Activated CD8-positive, alpha-beta memory T cell treated with anti-CD3 and anti-CD28 coated beads, Interleukin-2, amount 50 U/mL, for 1 hour (primary cell): ENCODE data around the gene HAUS3.
"Not testable (repeated sequence)": the region's sequence is repeated elsewhere in the genome, so short reads cannot be mapped to it uniquely, and the experiment has no call there.

Experiments
- DNase-seq: peaks from one replicate; pipeline ENCODE4 v3.0.0-alpha.2; 2020; ENCODE audit errors: extremely low read depth

HAUS3 gene

DNA sequence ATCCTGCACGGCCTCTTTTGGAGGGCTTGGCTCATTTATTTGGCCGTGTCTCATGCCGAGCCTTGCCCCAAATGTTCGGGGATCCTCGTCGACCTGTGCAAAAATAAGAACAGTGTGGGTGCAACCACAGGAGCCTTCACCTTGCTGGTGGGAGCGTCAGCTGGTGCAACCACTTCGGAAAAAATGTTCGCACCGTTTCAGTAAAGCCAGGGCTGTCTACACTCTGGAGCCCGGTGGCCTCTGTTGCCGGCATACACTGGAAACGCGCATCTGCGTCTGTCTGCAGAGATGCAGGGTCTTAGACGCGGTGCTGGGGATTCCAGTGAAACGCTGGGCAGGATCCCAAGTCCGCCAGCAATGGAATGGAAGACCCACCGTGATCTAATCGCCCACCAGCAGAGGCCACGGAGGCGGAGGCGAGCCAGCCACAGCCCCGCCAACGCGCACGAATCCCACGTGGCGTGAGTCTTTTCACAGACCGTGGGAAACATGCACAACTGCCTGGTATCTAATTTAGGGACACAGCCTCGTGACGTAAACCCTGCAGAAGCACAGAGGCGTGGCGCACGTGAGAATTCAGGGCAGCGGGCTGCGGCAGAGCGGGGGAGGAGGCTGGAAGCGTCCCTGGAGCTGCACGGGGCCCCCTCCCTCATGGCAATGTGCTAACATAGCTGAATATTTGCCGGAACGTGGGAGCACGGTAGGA, 33.8 kb upstream of the HAUS3 start:
- DNase-seq: no peak

DNA sequence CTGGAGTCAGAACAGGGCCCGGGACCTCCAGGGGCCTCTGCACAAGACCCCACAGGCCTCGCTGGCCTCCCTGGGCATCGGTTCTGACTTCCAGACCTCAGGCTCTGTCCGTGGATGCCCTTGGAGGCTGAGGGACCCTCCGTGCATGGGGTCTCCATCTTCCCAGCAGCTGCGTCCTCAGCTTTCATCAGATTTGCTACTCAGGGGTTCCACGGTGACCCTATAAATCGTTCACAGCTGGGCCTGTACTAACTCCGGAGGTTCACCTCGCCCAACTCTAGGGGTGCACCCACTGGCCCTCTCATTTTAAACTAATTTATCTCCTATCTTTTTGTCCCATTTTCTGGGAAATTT, 33.1 kb upstream of the HAUS3 start:
- not testable (repeated sequence) for DNase-seq

DNA sequence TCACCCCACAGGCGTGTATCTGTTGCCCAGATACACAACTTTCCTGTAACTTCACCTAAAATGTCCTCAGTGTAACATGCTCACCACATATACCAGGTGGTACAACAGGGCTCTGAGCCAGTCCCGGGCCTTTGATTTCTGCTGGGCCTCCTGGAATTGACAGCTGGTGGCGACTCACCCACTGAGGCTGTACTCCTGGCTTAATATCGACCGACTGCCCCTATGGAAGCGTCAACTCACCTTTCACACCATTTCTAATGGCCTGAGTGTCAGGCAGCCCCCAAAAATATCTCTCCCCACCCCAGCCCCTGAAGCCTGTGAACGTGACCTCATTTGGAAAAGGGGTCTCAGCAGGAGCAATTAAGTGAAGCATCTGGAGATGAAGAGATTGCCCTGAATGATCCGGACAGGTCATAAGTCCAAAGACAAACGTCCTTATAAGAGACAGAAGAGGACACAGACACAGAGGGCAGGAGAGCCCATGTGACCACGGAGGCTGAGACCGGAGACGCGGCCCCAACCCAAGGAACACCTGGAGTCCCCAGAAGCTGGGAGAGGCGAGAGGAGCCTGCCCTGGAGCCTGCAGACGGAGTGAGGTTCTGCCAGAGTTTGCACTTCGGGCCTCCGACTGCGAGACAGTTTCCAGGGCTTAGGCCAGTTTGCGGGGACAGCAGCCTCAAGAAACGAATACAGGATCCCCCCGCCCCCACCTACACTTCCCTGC, 32.6 kb upstream of the HAUS3 start:
- no peak for DNase-seq

DNA sequence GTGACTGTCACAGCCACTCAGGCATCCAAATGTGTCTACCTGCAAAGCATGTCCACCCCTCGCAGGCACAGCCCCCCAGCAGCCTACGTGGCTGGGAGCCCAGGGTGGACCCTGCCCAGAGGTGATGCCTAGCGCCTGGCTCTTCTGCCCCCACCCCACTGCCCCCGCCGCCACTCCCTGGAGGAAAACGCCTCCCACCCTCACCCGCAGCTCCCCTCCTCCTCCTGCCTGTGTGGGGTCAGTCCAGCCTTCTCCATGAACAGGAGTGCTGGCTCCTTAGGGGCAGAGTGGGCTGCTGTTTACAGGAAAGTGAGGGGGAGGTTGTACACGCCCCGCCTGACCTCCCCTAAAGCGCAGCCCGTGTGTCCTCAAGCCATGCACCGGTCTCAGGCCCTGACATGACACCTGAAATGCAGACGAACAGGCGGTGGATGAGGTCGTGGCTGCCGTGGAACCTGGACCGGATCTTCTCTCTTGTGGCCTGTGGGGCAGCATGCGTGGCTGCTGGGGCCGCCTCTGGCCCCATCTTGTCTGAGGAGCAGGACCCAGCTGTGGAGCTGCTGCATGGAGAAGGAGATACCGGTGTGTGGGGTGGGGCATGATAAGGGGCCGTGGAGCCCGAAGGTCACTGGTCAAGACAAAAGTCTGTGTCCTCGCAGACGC, 31.9 kb upstream of the HAUS3 start:
- no peak for DNase-seq

DNA sequence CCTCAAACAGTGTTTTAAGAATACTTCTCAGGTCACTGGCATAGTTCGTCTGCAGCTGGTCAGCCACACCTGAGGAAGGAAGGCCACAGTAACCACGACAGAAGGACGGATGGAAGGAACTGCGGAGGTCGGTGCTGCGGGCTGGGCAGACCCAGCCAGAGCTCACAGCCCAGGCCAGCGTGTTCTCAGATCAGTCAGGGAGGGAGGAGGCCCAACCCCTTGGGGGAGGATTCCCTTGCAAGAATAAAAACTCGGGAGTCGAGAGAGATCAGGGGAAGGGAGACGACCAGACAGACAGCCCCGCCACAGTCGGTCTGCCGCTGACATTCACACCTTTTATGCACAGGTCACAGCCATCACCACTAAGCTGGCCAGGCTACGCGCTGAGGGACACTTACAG, 31.3 kb upstream of the HAUS3 start:
- no peak for DNase-seq

DNA sequence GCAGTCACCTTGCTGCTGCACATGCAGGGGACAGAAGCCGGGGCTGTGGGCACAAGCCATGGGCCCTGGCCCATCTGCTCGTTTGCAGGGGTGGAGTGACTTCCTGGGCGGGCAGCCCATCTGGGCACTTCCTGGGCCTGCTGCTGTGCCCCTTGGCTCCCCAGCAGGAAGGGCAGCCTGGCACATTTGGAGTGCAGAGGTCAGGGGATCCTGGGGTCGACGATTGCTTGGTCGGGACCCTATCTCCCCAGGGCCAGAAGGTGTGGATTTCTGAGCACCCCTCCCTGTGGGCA, 30.9 kb upstream of the HAUS3 start:
- DNase-seq: no peak

DNA sequence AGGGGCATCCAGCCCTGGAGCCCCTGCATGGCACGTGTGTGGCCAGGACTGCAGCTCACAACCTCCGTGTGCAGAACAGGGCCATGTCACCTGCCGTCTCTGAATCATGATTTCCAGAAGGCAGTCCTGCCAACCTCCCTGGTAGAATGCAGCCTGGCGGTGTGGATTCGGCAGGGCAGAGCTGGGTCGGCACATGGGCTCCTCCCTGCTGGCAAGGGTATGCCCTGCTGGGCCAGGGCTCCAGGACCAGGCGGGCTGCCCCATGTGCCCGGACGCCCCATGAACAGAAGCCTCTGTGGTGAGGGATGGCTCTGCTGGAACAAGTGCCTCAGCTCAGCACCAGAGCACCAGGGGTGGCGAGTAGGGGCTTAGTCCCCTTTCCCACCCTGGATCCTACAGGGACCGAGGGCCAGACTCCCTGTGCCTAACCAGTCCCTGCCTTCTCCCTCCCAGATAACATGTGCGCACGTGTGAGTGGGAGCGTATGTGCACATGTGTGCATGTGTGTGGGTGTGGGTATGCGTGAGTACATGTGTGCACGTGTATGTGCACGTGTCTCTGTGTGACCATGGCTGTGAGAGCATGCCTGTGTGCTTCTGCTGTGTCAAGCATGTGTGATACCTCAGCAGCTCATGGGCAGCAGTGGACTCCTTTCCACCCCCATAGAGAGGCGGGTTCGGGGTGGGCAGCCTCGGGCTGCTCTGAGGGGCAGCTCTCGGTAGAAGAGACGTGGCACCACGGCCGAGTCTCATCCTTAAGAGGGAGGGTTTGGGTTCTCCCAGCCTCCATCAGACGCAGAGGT, 30.3 kb upstream of the HAUS3 start:
- no peak for DNase-seq

DNA sequence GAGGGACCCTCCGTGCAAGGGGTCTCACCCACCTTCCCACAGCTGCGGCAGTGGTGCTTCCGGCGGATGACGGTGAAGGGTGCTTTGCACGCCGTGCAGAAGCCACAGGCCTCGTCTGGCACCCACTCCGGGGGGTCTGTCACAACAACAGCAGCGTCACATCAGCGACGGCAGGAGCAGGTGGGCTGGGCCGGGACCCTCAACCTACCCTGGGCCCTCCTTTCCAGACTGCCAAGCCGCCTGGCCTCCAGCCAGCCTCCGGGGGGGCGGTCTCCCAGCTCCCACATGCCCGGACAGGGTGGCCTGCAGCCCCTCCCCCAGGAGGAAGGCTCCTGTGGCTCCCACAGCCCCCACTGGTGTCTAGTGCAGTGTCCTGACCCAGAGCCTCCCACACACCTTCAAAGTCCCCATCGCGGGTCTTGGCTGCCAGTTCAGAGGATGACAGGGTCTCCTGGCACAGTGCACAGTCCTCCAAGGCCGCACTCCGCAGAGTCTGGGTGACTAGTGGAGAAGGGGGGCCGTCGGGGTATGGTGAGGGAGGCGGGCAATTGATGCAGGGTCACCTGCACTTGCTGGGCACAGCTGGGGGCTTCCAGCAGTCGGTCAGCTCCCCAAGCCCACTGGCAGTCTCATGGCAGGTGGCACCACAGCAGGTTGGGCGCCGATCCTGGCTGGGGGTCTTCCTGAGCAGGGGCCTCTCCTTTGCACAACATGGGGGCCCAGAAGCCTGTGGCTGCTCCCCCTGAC, 29.5 kb upstream of the HAUS3 start:
- no peak for DNase-seq

DNA sequence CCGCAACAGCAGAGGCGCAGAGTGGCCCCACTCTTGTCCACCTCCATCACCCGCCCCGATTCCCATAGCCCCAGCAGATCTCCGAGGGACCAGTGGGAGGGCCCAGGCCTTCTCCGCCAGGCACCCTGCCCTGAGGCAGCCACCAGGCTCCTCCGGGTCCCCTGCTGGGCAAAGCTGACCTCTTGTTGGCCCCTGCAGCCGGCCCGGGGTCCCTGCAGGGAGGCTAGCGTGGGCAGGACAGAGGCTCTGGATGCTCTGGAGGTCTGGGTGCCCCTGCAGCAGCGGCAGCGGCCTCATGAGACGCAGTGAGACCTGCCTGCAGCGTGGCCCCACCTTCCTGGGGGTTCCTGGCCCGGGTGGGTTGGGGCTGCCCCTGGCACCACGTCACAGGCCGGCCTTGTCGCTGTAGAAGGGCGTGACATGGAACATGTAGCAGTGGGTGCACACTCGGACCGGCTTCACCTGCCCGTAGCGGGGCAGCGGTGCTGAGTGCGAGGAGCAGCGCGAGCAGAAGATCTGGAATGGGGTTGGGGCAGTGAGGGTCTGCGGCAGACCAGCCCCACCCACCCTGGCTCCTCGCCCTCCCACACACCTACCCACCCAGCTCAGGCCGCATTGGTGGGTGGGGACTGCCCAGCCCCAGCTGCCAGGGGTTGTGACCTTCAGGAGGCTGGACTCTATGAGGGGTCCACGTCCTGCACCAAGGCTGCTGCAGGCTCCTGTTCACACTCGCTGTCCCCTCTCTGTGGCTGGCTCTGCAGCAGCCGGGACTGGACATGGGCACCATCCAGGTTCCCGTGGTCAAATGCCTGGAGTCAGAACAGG, 28.6 kb upstream of the HAUS3 start:
- DNase-seq: no peak

DNA sequence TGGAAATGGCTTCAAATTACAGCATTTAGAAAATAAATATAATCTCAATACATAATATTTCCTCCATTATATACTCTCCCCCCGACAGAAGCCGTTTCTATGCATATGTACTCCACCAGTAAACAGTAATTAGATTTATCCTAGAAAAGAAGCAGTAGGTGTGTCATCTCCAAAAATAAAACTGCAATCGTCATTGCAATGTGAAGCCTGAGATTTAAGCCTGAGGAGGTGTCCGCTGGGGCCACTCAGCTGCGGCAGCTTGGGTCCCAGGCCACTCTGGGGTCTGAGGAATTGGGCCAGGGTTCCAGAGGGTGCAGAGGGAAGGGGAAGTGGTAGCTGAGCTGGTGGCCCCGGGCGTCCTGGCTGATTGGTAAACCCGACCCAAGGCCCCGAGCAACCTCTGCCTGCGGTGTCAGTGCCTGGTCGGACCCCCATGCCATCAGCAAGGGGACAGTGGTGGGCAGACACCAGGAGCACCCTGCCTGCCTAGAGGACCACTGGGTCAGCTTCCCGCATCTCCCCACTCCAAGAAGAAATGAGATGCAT, 27.8 kb upstream of the HAUS3 start:
- DNase-seq: no peak

DNA sequence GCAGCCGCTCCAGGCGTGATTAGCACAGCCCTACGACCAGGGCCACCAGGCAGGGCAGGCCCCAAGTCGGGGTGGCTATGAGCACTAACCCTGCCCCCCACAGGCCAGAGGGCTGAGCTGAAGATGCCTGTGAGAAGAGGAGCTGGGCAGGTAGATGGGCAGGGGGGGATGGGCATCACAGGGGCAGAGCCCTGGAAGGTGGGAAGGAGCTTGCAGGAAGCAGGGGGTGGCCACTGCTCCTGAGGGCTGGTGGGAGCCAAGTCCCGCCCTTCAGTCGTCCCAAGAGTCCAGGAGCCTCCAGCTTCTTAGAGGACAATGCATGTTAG, 27.2 kb upstream of the HAUS3 start:
- no peak for DNase-seq

DNA sequence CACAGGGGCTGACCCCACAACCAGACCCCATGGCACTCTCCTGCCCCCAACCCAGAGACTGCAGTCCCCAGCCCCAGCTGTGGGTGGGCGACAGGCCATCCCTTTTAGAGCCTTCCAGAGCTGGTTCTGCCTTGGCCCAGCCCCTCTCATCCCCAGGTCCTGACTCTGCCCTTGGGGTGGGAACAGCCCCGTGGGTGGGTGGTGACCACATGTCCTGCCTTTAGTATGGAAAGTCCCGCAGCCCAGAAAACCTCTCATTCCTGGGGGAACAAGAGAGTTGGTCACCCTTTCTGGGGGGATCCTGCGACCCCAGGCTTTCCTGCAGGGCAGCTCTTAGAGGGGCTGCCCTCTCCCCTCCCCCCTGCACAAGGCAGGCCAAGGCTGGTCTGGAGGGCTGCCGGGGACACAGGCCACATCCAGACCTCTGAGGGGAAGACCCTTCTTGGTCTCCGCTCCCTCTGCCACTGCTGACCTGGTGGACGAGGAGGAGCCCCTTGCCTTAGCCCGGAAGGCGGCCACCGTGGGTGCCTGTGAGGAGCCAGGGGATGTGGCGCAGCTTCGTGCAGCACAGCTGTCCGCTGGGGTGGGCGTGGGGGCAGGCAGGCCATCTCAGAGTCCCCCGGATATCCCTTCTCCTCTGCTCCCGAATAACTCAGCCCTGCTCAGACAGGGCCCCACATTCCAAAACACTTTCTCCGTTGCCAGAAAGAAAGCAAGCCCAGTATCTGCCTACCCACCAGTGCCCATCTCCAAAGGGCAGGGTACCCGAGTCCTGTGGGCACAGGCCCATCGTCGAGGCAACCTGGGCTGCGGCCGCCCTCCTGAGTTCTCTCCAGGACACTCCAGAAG, 26.7 kb upstream of the HAUS3 start:
- DNase-seq: no peak

DNA sequence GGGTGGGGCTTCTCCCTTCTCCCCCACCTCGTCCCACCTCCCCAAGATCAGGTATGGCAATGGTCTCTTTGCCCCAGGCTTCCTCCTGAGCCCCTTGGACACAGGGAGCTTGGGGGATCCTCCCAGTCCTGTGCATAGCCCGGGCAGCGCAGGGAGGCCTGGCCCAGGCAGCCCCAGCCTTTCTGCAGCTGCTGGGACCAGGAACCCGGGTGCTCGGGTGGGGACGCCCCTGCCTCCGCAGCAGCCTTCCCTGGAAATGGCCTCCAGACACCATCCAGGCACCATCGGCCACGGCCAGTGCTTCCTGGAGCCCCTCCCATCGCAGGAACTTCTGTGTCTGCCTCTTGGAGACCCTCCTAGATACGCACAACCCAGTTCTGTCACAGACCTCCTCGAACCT, 25.9 kb upstream of the HAUS3 start:
- no peak for DNase-seq

DNA sequence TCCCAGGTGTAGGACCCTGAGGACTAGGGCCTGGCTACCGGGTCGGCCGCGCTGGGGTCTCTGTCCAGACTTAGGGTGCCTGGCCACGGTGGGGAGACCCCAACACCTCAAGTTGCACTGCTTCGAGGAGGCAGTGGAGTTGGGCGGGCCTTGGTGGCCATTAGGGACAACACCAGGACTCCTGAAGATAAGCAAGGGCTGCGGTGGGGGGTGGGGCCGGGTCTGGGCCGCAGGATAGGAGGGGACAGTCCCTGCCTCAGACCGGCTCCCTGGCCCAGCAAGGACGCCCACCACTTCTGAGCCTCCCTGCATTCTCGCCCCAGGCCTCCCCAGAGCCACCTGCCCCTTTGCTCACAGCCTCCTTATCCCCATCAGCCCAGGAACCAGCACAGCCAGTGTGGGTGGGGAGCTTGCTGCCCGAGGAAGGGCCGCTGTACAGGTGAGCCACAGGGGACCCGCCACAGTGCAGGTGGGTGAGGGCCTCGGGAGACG, 25.4 kb upstream of the HAUS3 start:
- DNase-seq: no peak

DNA sequence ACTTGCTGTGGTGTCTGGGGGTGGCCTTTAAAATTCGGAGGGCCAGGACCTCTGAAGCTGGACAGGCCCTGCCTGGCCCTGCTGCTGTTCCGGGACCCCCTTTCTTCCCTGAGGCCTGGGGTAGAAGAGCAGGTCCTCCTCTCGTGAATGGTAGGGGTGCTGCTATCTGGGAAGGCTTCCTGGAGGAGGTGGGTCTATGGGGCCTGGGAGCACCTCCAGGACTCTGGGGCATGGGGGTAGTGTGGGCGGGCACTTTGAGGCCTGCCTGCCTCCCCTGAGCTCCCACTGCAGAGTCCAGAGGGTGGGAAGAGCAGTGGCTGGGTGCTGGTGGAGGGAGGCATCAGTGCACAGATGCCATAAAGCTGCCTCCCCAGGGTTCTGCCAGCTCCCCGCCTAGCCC, 24.9 kb upstream of the HAUS3 start:
- DNase-seq: no peak

DNA sequence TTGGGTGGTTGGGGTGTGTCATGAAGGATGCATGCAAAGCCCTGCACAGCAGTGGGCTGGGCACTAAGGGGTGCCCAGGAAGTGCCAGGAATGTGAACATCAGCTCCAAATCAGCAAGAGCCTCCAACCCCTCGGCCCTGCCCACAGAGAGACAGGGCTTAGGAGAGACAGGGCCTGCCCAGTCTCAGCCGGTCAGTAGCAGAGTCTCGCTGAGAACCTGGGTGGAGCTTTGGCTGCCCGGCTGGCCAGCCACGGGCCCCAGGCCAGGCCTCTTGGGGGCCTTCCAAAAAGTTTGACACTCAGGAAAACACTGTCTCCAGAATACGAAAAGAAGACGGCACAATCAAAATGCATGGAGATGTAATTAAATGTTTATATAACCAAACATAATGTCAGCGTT, 24.3 kb upstream of the HAUS3 start:
- no peak for DNase-seq

DNA sequence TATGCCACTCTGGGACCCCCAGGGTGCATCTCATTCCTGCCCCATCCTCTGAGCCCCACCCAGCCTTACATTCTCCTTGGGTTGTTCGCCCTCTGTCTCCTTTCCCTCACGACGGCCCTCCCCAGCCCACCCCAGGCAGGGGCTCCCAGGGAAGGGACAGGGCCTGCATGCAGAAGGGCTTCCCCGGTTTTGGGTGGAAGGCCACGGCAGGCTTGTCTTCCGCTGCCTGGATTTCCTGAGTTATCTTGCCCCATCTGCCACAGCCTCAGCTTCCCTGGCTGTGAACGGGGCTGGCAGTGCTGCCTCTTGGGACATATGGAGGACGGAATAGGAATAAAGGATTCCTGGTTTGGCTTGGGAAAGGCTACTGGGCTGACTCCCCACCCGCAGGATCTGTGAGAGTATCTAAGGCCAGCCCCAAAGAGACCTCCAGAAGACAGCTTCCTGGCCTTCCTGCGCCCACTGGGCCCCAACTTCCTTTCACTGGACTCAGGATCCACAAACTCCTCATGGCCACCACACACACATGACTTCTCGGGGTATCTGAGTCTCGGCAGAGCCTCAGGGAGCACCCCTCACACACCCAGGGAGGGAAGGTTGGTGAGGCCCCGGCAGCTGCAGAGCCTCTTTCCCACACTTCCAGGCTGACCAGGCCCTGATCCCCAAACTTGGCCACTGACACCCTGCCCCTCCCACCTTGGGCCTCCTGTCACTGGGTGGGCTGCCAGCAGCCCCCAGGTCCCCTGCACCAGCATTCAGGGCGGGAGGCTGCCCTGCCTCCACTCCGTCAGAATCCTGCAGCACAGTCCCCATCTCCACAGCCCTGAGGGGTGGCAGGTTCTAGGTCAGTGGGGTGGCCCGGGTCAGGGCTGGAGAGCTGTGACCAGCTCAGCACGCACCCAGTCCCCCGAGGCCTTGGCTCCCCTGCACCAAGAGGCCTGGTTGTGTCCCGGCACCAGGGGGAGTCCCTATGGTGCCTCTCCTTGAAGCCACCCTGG, 23.5 kb upstream of the HAUS3 start:
- DNase-seq: no peak

DNA sequence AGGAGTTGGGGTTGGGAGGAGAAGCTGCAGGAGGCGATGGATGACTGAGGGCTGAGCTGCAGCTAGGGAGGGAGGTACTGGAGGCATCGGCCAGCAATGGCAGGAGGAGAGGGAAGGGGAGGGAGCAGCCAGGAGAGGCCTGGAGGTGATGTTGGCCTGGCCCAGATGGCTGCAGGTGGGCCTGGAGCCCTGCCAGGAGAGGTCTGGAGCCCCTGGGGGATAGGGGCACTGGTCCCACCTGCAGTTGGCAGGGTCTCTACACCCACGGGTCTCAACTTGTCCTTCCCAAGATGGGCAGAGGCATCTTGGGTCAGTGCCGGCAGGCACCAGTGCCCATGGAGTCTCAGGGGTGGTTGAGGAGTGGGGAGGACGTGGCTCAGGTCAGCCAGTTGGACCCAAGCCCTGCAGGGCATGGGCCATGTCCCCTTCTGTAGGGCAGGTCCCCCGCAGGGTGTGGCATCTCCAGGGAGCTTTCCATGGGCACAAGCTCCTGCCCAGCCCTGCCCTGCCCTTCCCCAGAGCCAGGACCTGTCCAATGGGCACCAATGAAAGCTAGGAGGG, 22.6 kb upstream of the HAUS3 start:
- no peak for DNase-seq
